SJCRH30 (cell line): ENCODE data around the gene LGR5. TPM values are rescaled to one million over a fixed set of nuclear protein-coding genes. Genes with fewer than 3 reads are reported as not detected.
"Not testable (repeated sequence)": the region's sequence is repeated elsewhere in the genome, so short reads cannot be mapped to it uniquely, and the experiment has no call there.

Experiments
- DNase-seq, 2 experiments: peaks; one replicate each; pipeline ENCODE4 v3.0.0-alpha.2; 2015 to 2020
- H3K27ac ChIP-seq: fragments of 250-450 bp; sonication (Bioruptor Pico); 2 replicates; pipeline ENCODE4 v1.5.1; 2020; ENCODE audit warnings: mild to moderate bottlenecking, moderate library complexity
- H3K27me3 ChIP-seq: fragments of 250-450 bp; sonication (Bioruptor Pico); 2 replicates; pipeline ENCODE4 v1.5.1; 2020; ENCODE audit warnings: mild to moderate bottlenecking, moderate library complexity
- H3K36me3 ChIP-seq: fragments of 250-450 bp; sonication (Bioruptor Pico); 2 replicates; pipeline ENCODE4 v1.5.1; 2020; ENCODE audit warnings: mild to moderate bottlenecking, moderate library complexity
- H3K4me1 ChIP-seq: fragments of 250-450 bp; sonication (Bioruptor Pico); 2 replicates; pipeline ENCODE4 v1.5.1; 2020; ENCODE audit warnings: mild to moderate bottlenecking, moderate library complexity
- H3K4me3 ChIP-seq: fragments of 250-450 bp; sonication (Bioruptor Pico); 2 replicates; pipeline ENCODE4 v1.5.1; 2020; ENCODE audit warnings: mild to moderate bottlenecking, moderate library complexity
- H3K9me3 ChIP-seq: fragments of 250-450 bp; sonication (Bioruptor Pico); replicated peaks from 2 replicates; pipeline ENCODE4 v1.5.1; 2020; ENCODE audit warnings: mild to moderate bottlenecking, moderate library complexity
- total RNA-seq: library from RNA; depleted of rRNA; stranded (reverse); fragments of >200 nt; shearing (Covaris generic); gene quantifications from 2 replicates; pipeline ENCODE4 v1.2.3, GENCODE V29; 2014

Gene LGR5
- total RNA-seq, 1 experiment from 2014 or later: 6.4 TPM

GRCh38 chr12:71476513-71476912 lies 36.9 kb downstream of the LGR5 start:
- DNase-seq: peak in 1 of 2 experiments; percentile 22
- Histone ChIP-seq H3K4me3 (no peak overlapping the region), H3K27me3 (no peaks in the 10 kb centered on the region), H3K9me3 (no peaks in the 10 kb centered on the region), H3K4me1 (peaks cover 53% of the 10 kb centered on the region), H3K27ac (peak overlapping the region; percentile 95), H3K36me3 (no peaks in the 10 kb centered on the region)

- Histone ChIP-seq H3K9me3 (no peaks in the 10 kb centered on the region), H3K36me3 (no peaks in the 10 kb centered on the region), H3K4me1 (peaks cover 43% of the 10 kb centered on the region), H3K27ac (no peak overlapping the region), H3K4me3 (no peak overlapping the region), H3K27me3 (no peaks in the 10 kb centered on the region)
- DNase-seq: peak in 1 of 2 experiments; percentile 8
Observed at GRCh38 chr12:71477609-71478008, 38.0 kb downstream of the LGR5 start.

- no peak for DNase-seq
- H3K4me3 ChIP-seq: no peak overlapping the region
- H3K9me3 ChIP-seq: no peaks in the 10 kb centered on the region
- no peak overlapping the region for H3K27ac ChIP-seq
- peaks cover 39% of the 10 kb centered on the region for H3K4me1 ChIP-seq
- H3K27me3 ChIP-seq: no peaks in the 10 kb centered on the region
- no peaks in the 10 kb centered on the region for H3K36me3 ChIP-seq
Observed at GRCh38 chr12:71478270-71478669, 38.7 kb downstream of the LGR5 start.

GRCh38 chr12:71484272-71484905 lies 44.8 kb downstream of the LGR5 start:
- H3K4me3 ChIP-seq: no peak overlapping the region
- H3K4me1 ChIP-seq: no peaks in the 10 kb centered on the region
- H3K36me3 ChIP-seq: no peaks in the 10 kb centered on the region
- no peak overlapping the region for H3K27ac ChIP-seq
- H3K27me3 ChIP-seq: no peaks in the 10 kb centered on the region
- DNase-seq: no peak
- H3K9me3 ChIP-seq: no peaks in the 10 kb centered on the region

GRCh38 chr12:71490844-71491243 lies 51.2 kb downstream of the LGR5 start:
- H3K4me1 ChIP-seq, DNase-seq, H3K27me3 ChIP-seq, H3K36me3 ChIP-seq, H3K4me3 ChIP-seq, H3K27ac ChIP-seq, H3K9me3 ChIP-seq: not testable (repeated sequence)

GRCh38 chr12:71492604-71493003 lies 53.0 kb downstream of the LGR5 start:
- Histone ChIP-seq H3K9me3 (no peaks in the 10 kb centered on the region), H3K4me1 (no peaks in the 10 kb centered on the region), H3K27me3 (no peaks in the 10 kb centered on the region), H3K4me3 (no peak overlapping the region), H3K36me3 (no peaks in the 10 kb centered on the region), H3K27ac (no peak overlapping the region)
- DNase-seq: no peak

- no peaks in the 10 kb centered on the region for H3K36me3 ChIP-seq
- no peak overlapping the region for H3K27ac ChIP-seq
- DNase-seq: no peak
- no peaks in the 10 kb centered on the region for H3K9me3 ChIP-seq
- no peaks in the 10 kb centered on the region for H3K27me3 ChIP-seq
- H3K4me3 ChIP-seq: no peak overlapping the region
- H3K4me1 ChIP-seq: peaks cover 16% of the 10 kb centered on the region
Observed at GRCh38 chr12:71499834-71500233, 60.2 kb downstream of the LGR5 start.

GRCh38 chr12:71503579-71504391 lies 64.2 kb downstream of the LGR5 start:
- Histone ChIP-seq H3K27me3 (no peaks in the 10 kb centered on the region), H3K36me3 (no peaks in the 10 kb centered on the region), H3K4me1 (peaks cover 21% of the 10 kb centered on the region), H3K9me3 (no peaks in the 10 kb centered on the region), H3K27ac (peak overlapping the region; percentile 77), H3K4me3 (no peak overlapping the region)
- peak; percentile 8 to 66 for DNase-seq

- Histone ChIP-seq H3K36me3 (no peaks in the 10 kb centered on the region), H3K4me1 (peaks cover 21% of the 10 kb centered on the region), H3K27me3 (no peaks in the 10 kb centered on the region), H3K27ac (peak overlapping the region; percentile 77), H3K9me3 (no peaks in the 10 kb centered on the region), H3K4me3 (no peak overlapping the region)
- DNase-seq: peak; percentile 75 to 87
Observed at GRCh38 chr12:71504476-71504875, 64.9 kb downstream of the LGR5 start.

GRCh38 chr12:71509705-71510104 lies 70.1 kb downstream of the LGR5 start:
- DNase-seq: no peak
- Histone ChIP-seq H3K4me3 (no peak overlapping the region), H3K9me3 (no peaks in the 10 kb centered on the region), H3K27me3 (no peaks in the 10 kb centered on the region), H3K4me1 (peaks cover 6% of the 10 kb centered on the region), H3K36me3 (no peaks in the 10 kb centered on the region), H3K27ac (no peak overlapping the region)

GRCh38 chr12:71517145-71517846 lies 77.7 kb downstream of the LGR5 start:
- Histone ChIP-seq H3K4me1 (no peaks in the 10 kb centered on the region), H3K9me3 (no peaks in the 10 kb centered on the region), H3K36me3 (no peaks in the 10 kb centered on the region), H3K27ac (no peak overlapping the region), H3K27me3 (no peaks in the 10 kb centered on the region), H3K4me3 (no peak overlapping the region)
- no peak for DNase-seq

GRCh38 chr12:71521125-71521524 lies 81.5 kb downstream of the LGR5 start:
- DNase-seq: no peak
- H3K27me3 ChIP-seq: no peaks in the 10 kb centered on the region
- no peak overlapping the region for H3K27ac ChIP-seq
- H3K4me3 ChIP-seq: no peak overlapping the region
- no peaks in the 10 kb centered on the region for H3K9me3 ChIP-seq
- H3K36me3 ChIP-seq: no peaks in the 10 kb centered on the region
- no peaks in the 10 kb centered on the region for H3K4me1 ChIP-seq

GRCh38 chr12:71524626-71525025 lies 85.0 kb downstream of the LGR5 start:
- H3K36me3 ChIP-seq: no peaks in the 10 kb centered on the region
- no peak overlapping the region for H3K4me3 ChIP-seq
- DNase-seq: no peak
- H3K27me3 ChIP-seq: no peaks in the 10 kb centered on the region
- H3K9me3 ChIP-seq: no peaks in the 10 kb centered on the region
- H3K4me1 ChIP-seq: no peaks in the 10 kb centered on the region
- H3K27ac ChIP-seq: no peak overlapping the region

- Histone ChIP-seq H3K27ac (no peak overlapping the region), H3K4me1 (no peaks in the 10 kb centered on the region; the same call in 1 of the 2 replicates), H3K36me3 (no peaks in the 10 kb centered on the region), H3K27me3 (no peaks in the 10 kb centered on the region), H3K4me3 (no peak overlapping the region), H3K9me3 (no peaks in the 10 kb centered on the region)
- DNase-seq: no peak
Observed at GRCh38 chr12:71533703-71534102, 94.1 kb downstream of the LGR5 start.

- peak in 1 of 2 experiments; percentile 25 for DNase-seq
- no peak overlapping the region for H3K4me3 ChIP-seq
- no peaks in the 10 kb centered on the region; the same call in 1 of the 2 replicates for H3K4me1 ChIP-seq
- no peak overlapping the region for H3K27ac ChIP-seq
- no peaks in the 10 kb centered on the region for H3K9me3 ChIP-seq
- H3K36me3 ChIP-seq: no peaks in the 10 kb centered on the region
- no peaks in the 10 kb centered on the region for H3K27me3 ChIP-seq
Observed at GRCh38 chr12:71536279-71536938, 96.8 kb downstream of the LGR5 start.
